Measurements from ENCODE around the gene KLHL42.

- no peak for TF ChIP-seq POLR2A (IDR thresholded peaks at IDR 0.05)
- no peak for TF ChIP-seq POLR2AphosphoS5 (IDR thresholded peaks at IDR 0.05)
Measured at GRCh38 chr12:27762757-27763156, 17.3 kb upstream of the KLHL42 start.
